Measurements from ENCODE around the gene ZNF217.
"Not testable (repeated sequence)": the region's sequence is repeated elsewhere in the genome, so short reads cannot be mapped to it uniquely, and the experiment has no call there.

ZNF217 gene

GRCh38 chr20:53593466-53594007, at the start of gene ZNF217:
TSS of gene ZNF217 (minus strand) at chr20:53593839. CDS start at chr20:53582826, 11,013 bp downstream.
- H3K9ac ChIP-seq (ENCODE audit: low read depth, low read length) = peak within 1 kb of the TSS; percentile 97
- H3K27me3 ChIP-seq (ENCODE audit: insufficient read depth, low read length); H3K36me3 ChIP-seq (ENCODE audit: insufficient read depth, low read depth, low read length); H3K9me3 ChIP-seq (ENCODE audit: insufficient read depth, low read depth, low read length): not testable (repeated sequence)
- H3K4me3 ChIP-seq (ENCODE audit: low read length) = peak within 1 kb of the TSS; percentile 85
- peaks cover 28% of the 10 kb centered on the region for H3K4me1 ChIP-seq (ENCODE audit: insufficient read depth, low read length)
- H3K27ac ChIP-seq (ENCODE audit: low read length) = peak within 1 kb of the TSS; percentile 78

- H3K9ac ChIP-seq (ENCODE audit: low read depth, low read length) = no peak overlapping the region
- H3K4me3 ChIP-seq (ENCODE audit: low read length) = no peak overlapping the region
- peaks cover 10% of the 10 kb centered on the region; the same call in 1 of the 2 replicates for H3K4me1 ChIP-seq (ENCODE audit: insufficient read depth, low read length)
- no peak overlapping the region for H3K27ac ChIP-seq (ENCODE audit: low read length)
- H3K9me3 ChIP-seq (ENCODE audit: insufficient read depth, low read depth, low read length) = no peaks in the 10 kb centered on the region
- no peaks in the 10 kb centered on the region for H3K36me3 ChIP-seq (ENCODE audit: insufficient read depth, low read depth, low read length)
- no peaks in the 10 kb centered on the region for H3K27me3 ChIP-seq (ENCODE audit: insufficient read depth, low read length)
Observed at GRCh38 chr20:53643031-53643832, 49.6 kb upstream of the ZNF217 start.

GRCh38 chr20:53642196-53643030, 48.8 kb upstream of the ZNF217 start:
- Histone ChIP-seq H3K27ac (ENCODE audit: low read length) (no peak overlapping the region), H3K9ac (ENCODE audit: low read depth, low read length) (no peak overlapping the region), H3K9me3 (ENCODE audit: insufficient read depth, low read depth, low read length) (no peaks in the 10 kb centered on the region), H3K4me3 (ENCODE audit: low read length) (no peak overlapping the region), H3K4me1 (ENCODE audit: insufficient read depth, low read length) (peaks cover 10% of the 10 kb centered on the region; the same call in 1 of the 2 replicates), H3K27me3 (ENCODE audit: insufficient read depth, low read length) (no peaks in the 10 kb centered on the region), H3K36me3 (ENCODE audit: insufficient read depth, low read depth, low read length) (no peaks in the 10 kb centered on the region)

GRCh38 chr20:53639647-53640440, 46.2 kb upstream of the ZNF217 start:
- Histone ChIP-seq H3K4me1 (ENCODE audit: insufficient read depth, low read length) (peaks cover 6% of the 10 kb centered on the region; the same call in 1 of the 2 replicates), H3K36me3 (ENCODE audit: insufficient read depth, low read depth, low read length) (no peaks in the 10 kb centered on the region), H3K9ac (ENCODE audit: low read depth, low read length) (no peak overlapping the region), H3K9me3 (ENCODE audit: insufficient read depth, low read depth, low read length) (no peaks in the 10 kb centered on the region), H3K27ac (ENCODE audit: low read length) (no peak overlapping the region), H3K27me3 (ENCODE audit: insufficient read depth, low read length) (no peaks in the 10 kb centered on the region), H3K4me3 (ENCODE audit: low read length) (no peak overlapping the region)

GRCh38 chr20:53639128-53639527, 45.5 kb upstream of the ZNF217 start:
- no peak overlapping the region for H3K27ac ChIP-seq (ENCODE audit: low read length)
- no peaks in the 10 kb centered on the region for H3K36me3 ChIP-seq (ENCODE audit: insufficient read depth, low read depth, low read length)
- H3K4me3 ChIP-seq (ENCODE audit: low read length) = no peak overlapping the region
- H3K27me3 ChIP-seq (ENCODE audit: insufficient read depth, low read length) = no peaks in the 10 kb centered on the region
- H3K4me1 ChIP-seq (ENCODE audit: insufficient read depth, low read length) = peaks cover 6% of the 10 kb centered on the region; the same call in 1 of the 2 replicates
- H3K9me3 ChIP-seq (ENCODE audit: insufficient read depth, low read depth, low read length) = no peaks in the 10 kb centered on the region
- H3K9ac ChIP-seq (ENCODE audit: low read depth, low read length) = no peak overlapping the region

- H3K9ac ChIP-seq (ENCODE audit: low read depth, low read length); H3K27ac ChIP-seq (ENCODE audit: low read length); H3K27me3 ChIP-seq (ENCODE audit: insufficient read depth, low read length); H3K4me1 ChIP-seq (ENCODE audit: insufficient read depth, low read length); H3K36me3 ChIP-seq (ENCODE audit: insufficient read depth, low read depth, low read length); H3K4me3 ChIP-seq (ENCODE audit: low read length); H3K9me3 ChIP-seq (ENCODE audit: insufficient read depth, low read depth, low read length): not testable (repeated sequence)
Observed at GRCh38 chr20:53637310-53637709, 43.7 kb upstream of the ZNF217 start.

- no peaks in the 10 kb centered on the region for H3K9me3 ChIP-seq (ENCODE audit: insufficient read depth, low read depth, low read length)
- H3K4me3 ChIP-seq (ENCODE audit: low read length) = no peak overlapping the region
- H3K4me1 ChIP-seq (ENCODE audit: insufficient read depth, low read length) = no peaks in the 10 kb centered on the region
- no peak overlapping the region for H3K27ac ChIP-seq (ENCODE audit: low read length)
- H3K27me3 ChIP-seq (ENCODE audit: insufficient read depth, low read length) = no peaks in the 10 kb centered on the region
- no peaks in the 10 kb centered on the region for H3K36me3 ChIP-seq (ENCODE audit: insufficient read depth, low read depth, low read length)
- H3K9ac ChIP-seq (ENCODE audit: low read depth, low read length) = no peak overlapping the region
Observed at GRCh38 chr20:53636540-53637097, 43.0 kb upstream of the ZNF217 start.

- Histone ChIP-seq H3K9ac (ENCODE audit: low read depth, low read length) (no peak overlapping the region), H3K9me3 (ENCODE audit: insufficient read depth, low read depth, low read length) (no peaks in the 10 kb centered on the region), H3K4me1 (ENCODE audit: insufficient read depth, low read length) (no peaks in the 10 kb centered on the region), H3K27ac (ENCODE audit: low read length) (no peak overlapping the region), H3K36me3 (ENCODE audit: insufficient read depth, low read depth, low read length) (no peaks in the 10 kb centered on the region), H3K27me3 (ENCODE audit: insufficient read depth, low read length) (no peaks in the 10 kb centered on the region), H3K4me3 (ENCODE audit: low read length) (no peak overlapping the region)
Observed at GRCh38 chr20:53635221-53635620, 41.6 kb upstream of the ZNF217 start.

- Histone ChIP-seq H3K4me3 (ENCODE audit: low read length) (no peak overlapping the region), H3K27me3 (ENCODE audit: insufficient read depth, low read length) (no peaks in the 10 kb centered on the region), H3K9me3 (ENCODE audit: insufficient read depth, low read depth, low read length) (no peaks in the 10 kb centered on the region), H3K27ac (ENCODE audit: low read length) (no peak overlapping the region), H3K4me1 (ENCODE audit: insufficient read depth, low read length) (no peaks in the 10 kb centered on the region), H3K9ac (ENCODE audit: low read depth, low read length) (no peak overlapping the region), H3K36me3 (ENCODE audit: insufficient read depth, low read depth, low read length) (no peaks in the 10 kb centered on the region)
Observed at GRCh38 chr20:53631909-53632662, 38.4 kb upstream of the ZNF217 start.

GRCh38 chr20:53629436-53629835, 35.8 kb upstream of the ZNF217 start:
- no peaks in the 10 kb centered on the region for H3K27me3 ChIP-seq (ENCODE audit: insufficient read depth, low read length)
- no peaks in the 10 kb centered on the region for H3K9me3 ChIP-seq (ENCODE audit: insufficient read depth, low read depth, low read length)
- H3K27ac ChIP-seq (ENCODE audit: low read length) = no peak overlapping the region

More at GRCh38 chr20:53629436-53629835, 35.8 kb upstream of the ZNF217 start:
- H3K9ac ChIP-seq (ENCODE audit: low read depth, low read length) = no peak overlapping the region
- H3K36me3 ChIP-seq (ENCODE audit: insufficient read depth, low read depth, low read length) = no peaks in the 10 kb centered on the region
- no peaks in the 10 kb centered on the region for H3K4me1 ChIP-seq (ENCODE audit: insufficient read depth, low read length)
- H3K4me3 ChIP-seq (ENCODE audit: low read length) = no peak overlapping the region

Measured in iPS-20b (cell line).